HEK293 (cell line): ENCODE data around the gene PTPRK.

Source experiments
- CTCF ChIA-PET: fragments of 350-600 bp; formaldehyde crosslinking; extraction: SDS; loops from one replicate; lab custom pipeline; 2021; ENCODE audit warnings: antibody characterized with exemption; lab: Yijun Ruan, JAX
- POLR2A ChIA-PET: fragments of 300-600 bp; formaldehyde crosslinking; extraction: SDS; loops from one replicate; lab custom pipeline; 2020; ENCODE audit warnings: antibody characterized with exemption, inconsistent platforms; lab: Yijun Ruan, JAX
- H3K27ac ChIP-seq: fragments of 200-500 bp; sonication (Bioruptor generic); 2 replicates; pipeline ENCODE4 v1.5.1; 2014; ENCODE audit warnings: low read depth, low read length, control low read depth, inconsistent platforms; ENCODE audit errors: extremely low read depth
- H3K36me3 ChIP-seq, 2 experiments: fragments of 200-500 bp in 1 of 2; sonication (Bioruptor generic) in 1 of 2; 1 replicate in 1 of 2; 2 replicates in 1 of 2; pipeline ENCODE4 v1.5.1; 2014 to 2017; ENCODE audit warnings: inconsistent platforms in 2 of 2, low read length in 2 of 2; ENCODE audit not compliant: control insufficient read depth in 2 of 2, insufficient read depth in 1 of 2
- H3K4me1 ChIP-seq: fragments of 200-500 bp; sonication (Bioruptor generic); 2 replicates; pipeline ENCODE4 v1.5.1; 2014; ENCODE audit warnings: mild to moderate bottlenecking, low read length, inconsistent platforms; ENCODE audit not compliant: control insufficient read depth, insufficient read depth
- H3K4me3 ChIP-seq: 2 replicates; pipeline ENCODE4 v1.5.1; 2011; ENCODE audit warnings: low read depth, mild to moderate bottlenecking, control low read depth, low read length, moderate library complexity
- H3K9me3 ChIP-seq: fragments of 200-500 bp; sonication (Bioruptor generic); 2 replicates; pipeline ENCODE4 v1.5.1; 2014; ENCODE audit warnings: low read depth, low read length, inconsistent platforms; ENCODE audit not compliant: control insufficient read depth, insufficient read depth
- GLI2 ChIP-seq: fragments of 450-650 bp; formaldehyde crosslinking; IDR thresholded peaks from 2 replicates; pipeline ENCODE4; 2017; ENCODE audit warnings: missing biosample characterization, missing genetic modification characterization, low read depth, borderline replicate concordance
- KLF8 ChIP-seq: fragments of 450-650 bp; formaldehyde crosslinking; IDR thresholded peaks from 2 replicates; pipeline ENCODE4 v1.5.1; 2016; ENCODE audit warnings: missing biosample characterization, missing genetic modification characterization
- OSR2 ChIP-seq: fragments of 450-650 bp; formaldehyde crosslinking; IDR thresholded peaks from 2 replicates; pipeline ENCODE4 v1.5.1; 2016; ENCODE audit warnings: missing biosample characterization, missing genetic modification characterization
- OVOL3 ChIP-seq: fragments of 450-650 bp; formaldehyde crosslinking; IDR thresholded peaks from 2 replicates; pipeline ENCODE4 v1.5.1; 2016; ENCODE audit warnings: missing biosample characterization, missing genetic modification characterization
- PRDM1 ChIP-seq: fragments of 450-650 bp; formaldehyde crosslinking; IDR thresholded peaks from 2 replicates; pipeline ENCODE4; 2016; ENCODE audit warnings: missing biosample characterization, missing genetic modification characterization
- SALL2 ChIP-seq: fragments of 450-650 bp; formaldehyde crosslinking; IDR thresholded peaks from 2 replicates; pipeline ENCODE4 v1.5.0; 2017; ENCODE audit warnings: missing biosample characterization, mild to moderate bottlenecking, missing genetic modification characterization, borderline replicate concordance
- YY2 ChIP-seq: fragments of 450-650 bp; formaldehyde crosslinking; IDR thresholded peaks from 2 replicates; pipeline ENCODE4 v1.5.1; 2016; ENCODE audit warnings: missing biosample characterization, missing genetic modification characterization
- ZBTB20 ChIP-seq: fragments of 450-650 bp; formaldehyde crosslinking; IDR thresholded peaks from 2 replicates; pipeline ENCODE4 v1.5.1; 2016; ENCODE audit warnings: missing biosample characterization, missing genetic modification characterization
- ZNF184 ChIP-seq: fragments of 450-650 bp; IDR thresholded peaks from 2 replicates; pipeline ENCODE4 v1.5.1; 2018; ENCODE audit warnings: missing biosample characterization, mild to moderate bottlenecking, missing genetic modification characterization
- ZNF366 ChIP-seq: fragments of 450-650 bp; formaldehyde crosslinking; conservative IDR thresholded peaks from 2 replicates; pipeline ENCODE4 v1.5.1; 2016; ENCODE audit warnings: missing biosample characterization, missing genetic modification characterization
- ZNF629 ChIP-seq: fragments of 450-650 bp; formaldehyde crosslinking; IDR thresholded peaks from 2 replicates; pipeline ENCODE4 v1.5.1; 2017; ENCODE audit warnings: missing biosample characterization, missing genetic modification characterization
- ZNF747 ChIP-seq: fragments of 450-650 bp; formaldehyde crosslinking; IDR thresholded peaks from 2 replicates; pipeline ENCODE4 v1.5.1; 2016; ENCODE audit warnings: missing biosample characterization, missing genetic modification characterization
- TF ChIP-seq, protein P1 (sequence below): fragments of 450-650 bp; formaldehyde crosslinking; IDR thresholded peaks from 2 replicates; pipeline ENCODE4 v1.5.1; 2017; ENCODE audit warnings: missing biosample characterization, missing genetic modification characterization
- TF ChIP-seq, protein P2 (sequence below): fragments of 450-650 bp; formaldehyde crosslinking; IDR thresholded peaks from 2 replicates; pipeline ENCODE4 v1.5.1; 2016; ENCODE audit warnings: missing biosample characterization, missing genetic modification characterization
- TF ChIP-seq, protein P3 (sequence below): fragments of 450-650 bp; formaldehyde crosslinking; IDR thresholded peaks from 2 replicates; pipeline ENCODE4 v1.5.1; 2016; ENCODE audit warnings: missing biosample characterization, missing genetic modification characterization
- TF ChIP-seq, protein P4 (sequence below): fragments of 450-650 bp; formaldehyde crosslinking; IDR thresholded peaks from 2 replicates; pipeline ENCODE4 v1.5.1; 2016; ENCODE audit warnings: missing biosample characterization, missing genetic modification characterization
- TF ChIP-seq, protein P5 (sequence below): fragments of 450-650 bp; formaldehyde crosslinking; IDR thresholded peaks from 2 replicates; pipeline ENCODE4 v1.5.1; 2016; ENCODE audit warnings: missing biosample characterization, missing genetic modification characterization
- TF ChIP-seq, protein P6 (sequence below): fragments of 450-650 bp; formaldehyde crosslinking; optimal IDR thresholded peaks from 2 replicates; pipeline ENCODE3; 2016; ENCODE audit warnings: missing biosample characterization, mild to moderate bottlenecking, missing genetic modification characterization

PTPRK gene

GRCh38 chr6:128508588-128509296 is 11.7 kb downstream of the PTPRK start (continued):
- TF ChIP-seq, protein P1, sequence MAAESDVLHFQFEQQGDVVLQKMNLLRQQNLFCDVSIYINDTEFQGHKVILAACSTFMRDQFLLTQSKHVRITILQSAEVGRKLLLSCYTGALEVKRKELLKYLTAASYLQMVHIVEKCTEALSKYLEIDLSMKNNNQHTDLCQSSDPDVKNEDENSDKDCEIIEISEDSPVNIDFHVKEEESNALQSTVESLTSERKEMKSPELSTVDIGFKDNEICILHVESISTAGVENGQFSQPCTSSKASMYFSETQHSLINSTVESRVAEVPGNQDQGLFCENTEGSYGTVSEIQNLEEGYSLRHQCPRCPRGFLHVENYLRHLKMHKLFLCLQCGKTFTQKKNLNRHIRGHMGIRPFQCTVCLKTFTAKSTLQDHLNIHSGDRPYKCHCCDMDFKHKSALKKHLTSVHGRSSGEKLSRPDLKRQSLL (tag by site-specific recombination): no peak
- peak; percentile 74 for TF ChIP-seq ZNF629
- peak; percentile 46 for TF ChIP-seq PRDM1 (tag by site-specific recombination)
- TF ChIP-seq OSR2 (tag by site-specific recombination): peak; percentile 76; the same call in 1 of the 2 replicates
- no peak for TF ChIP-seq YY2
- TF ChIP-seq KLF8: peak; percentile 65
- TF ChIP-seq, protein P2, sequence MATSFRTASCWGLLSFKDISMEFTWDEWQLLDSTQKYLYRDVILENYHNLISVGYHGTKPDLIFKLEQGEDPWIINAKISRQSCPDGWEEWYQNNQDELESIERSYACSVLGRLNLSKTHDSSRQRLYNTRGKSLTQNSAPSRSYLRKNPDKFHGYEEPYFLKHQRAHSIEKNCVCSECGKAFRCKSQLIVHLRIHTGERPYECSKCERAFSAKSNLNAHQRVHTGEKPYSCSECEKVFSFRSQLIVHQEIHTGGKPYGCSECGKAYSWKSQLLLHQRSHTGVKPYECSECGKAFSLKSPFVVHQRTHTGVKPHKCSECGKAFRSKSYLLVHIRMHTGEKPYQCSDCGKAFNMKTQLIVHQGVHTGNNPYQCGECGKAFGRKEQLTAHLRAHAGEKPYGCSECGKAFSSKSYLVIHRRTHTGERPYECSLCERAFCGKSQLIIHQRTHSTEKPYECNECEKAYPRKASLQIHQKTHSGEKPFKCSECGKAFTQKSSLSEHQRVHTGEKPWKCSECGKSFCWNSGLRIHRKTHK: no peak
- TF ChIP-seq OVOL3 (tag by site-specific recombination): no peak
- 0 out of 2 replicates have a peak, but pooled peaks have one; percentile 28 for TF ChIP-seq ZNF366 (tag by site-specific recombination)
- TF ChIP-seq ZNF184: 0 out of 2 replicates have a peak, but pooled peaks have one; percentile 16

- Histone ChIP-seq H3K4me3 (no peak overlapping the region), H3K36me3 (no peaks in the 10 kb centered on the region), H3K4me1 (peaks cover 44% of the 10 kb centered on the region), H3K27ac (peak overlapping the region; percentile 12; the same call in 1 of the 2 replicates), H3K9me3 (no peaks in the 10 kb centered on the region)
- ChIA-PET POLR2A (interaction anchor here (1.2 kb wide), 1 partner anchor 10 kb away, joined by 3 read pairs; no protein-coding TSS in a partner anchor), CTCF (interaction anchor here (0.9 kb wide), 1 partner anchor 24 kb away, joined by 4 read pairs; no protein-coding TSS in a partner anchor)
- TF ChIP-seq GLI2 (tag by site-specific recombination) (no peak), ZBTB20 (tag by site-specific recombination) (peak; percentile 42), SALL2 (tag by site-specific recombination) (no peak), ZNF184 (no peak), ZNF747 (tag by site-specific recombination) (no peak)
- TF ChIP-seq, protein P3, sequence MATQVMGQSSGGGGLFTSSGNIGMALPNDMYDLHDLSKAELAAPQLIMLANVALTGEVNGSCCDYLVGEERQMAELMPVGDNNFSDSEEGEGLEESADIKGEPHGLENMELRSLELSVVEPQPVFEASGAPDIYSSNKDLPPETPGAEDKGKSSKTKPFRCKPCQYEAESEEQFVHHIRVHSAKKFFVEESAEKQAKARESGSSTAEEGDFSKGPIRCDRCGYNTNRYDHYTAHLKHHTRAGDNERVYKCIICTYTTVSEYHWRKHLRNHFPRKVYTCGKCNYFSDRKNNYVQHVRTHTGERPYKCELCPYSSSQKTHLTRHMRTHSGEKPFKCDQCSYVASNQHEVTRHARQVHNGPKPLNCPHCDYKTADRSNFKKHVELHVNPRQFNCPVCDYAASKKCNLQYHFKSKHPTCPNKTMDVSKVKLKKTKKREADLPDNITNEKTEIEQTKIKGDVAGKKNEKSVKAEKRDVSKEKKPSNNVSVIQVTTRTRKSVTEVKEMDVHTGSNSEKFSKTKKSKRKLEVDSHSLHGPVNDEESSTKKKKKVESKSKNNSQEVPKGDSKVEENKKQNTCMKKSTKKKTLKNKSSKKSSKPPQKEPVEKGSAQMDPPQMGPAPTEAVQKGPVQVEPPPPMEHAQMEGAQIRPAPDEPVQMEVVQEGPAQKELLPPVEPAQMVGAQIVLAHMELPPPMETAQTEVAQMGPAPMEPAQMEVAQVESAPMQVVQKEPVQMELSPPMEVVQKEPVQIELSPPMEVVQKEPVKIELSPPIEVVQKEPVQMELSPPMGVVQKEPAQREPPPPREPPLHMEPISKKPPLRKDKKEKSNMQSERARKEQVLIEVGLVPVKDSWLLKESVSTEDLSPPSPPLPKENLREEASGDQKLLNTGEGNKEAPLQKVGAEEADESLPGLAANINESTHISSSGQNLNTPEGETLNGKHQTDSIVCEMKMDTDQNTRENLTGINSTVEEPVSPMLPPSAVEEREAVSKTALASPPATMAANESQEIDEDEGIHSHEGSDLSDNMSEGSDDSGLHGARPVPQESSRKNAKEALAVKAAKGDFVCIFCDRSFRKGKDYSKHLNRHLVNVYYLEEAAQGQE (tag by site-specific recombination): no peak
- TF ChIP-seq, protein P4, sequence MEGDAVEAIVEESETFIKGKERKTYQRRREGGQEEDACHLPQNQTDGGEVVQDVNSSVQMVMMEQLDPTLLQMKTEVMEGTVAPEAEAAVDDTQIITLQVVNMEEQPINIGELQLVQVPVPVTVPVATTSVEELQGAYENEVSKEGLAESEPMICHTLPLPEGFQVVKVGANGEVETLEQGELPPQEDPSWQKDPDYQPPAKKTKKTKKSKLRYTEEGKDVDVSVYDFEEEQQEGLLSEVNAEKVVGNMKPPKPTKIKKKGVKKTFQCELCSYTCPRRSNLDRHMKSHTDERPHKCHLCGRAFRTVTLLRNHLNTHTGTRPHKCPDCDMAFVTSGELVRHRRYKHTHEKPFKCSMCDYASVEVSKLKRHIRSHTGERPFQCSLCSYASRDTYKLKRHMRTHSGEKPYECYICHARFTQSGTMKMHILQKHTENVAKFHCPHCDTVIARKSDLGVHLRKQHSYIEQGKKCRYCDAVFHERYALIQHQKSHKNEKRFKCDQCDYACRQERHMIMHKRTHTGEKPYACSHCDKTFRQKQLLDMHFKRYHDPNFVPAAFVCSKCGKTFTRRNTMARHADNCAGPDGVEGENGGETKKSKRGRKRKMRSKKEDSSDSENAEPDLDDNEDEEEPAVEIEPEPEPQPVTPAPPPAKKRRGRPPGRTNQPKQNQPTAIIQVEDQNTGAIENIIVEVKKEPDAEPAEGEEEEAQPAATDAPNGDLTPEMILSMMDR (tag by site-specific recombination): no peak
- TF ChIP-seq, protein P5, sequence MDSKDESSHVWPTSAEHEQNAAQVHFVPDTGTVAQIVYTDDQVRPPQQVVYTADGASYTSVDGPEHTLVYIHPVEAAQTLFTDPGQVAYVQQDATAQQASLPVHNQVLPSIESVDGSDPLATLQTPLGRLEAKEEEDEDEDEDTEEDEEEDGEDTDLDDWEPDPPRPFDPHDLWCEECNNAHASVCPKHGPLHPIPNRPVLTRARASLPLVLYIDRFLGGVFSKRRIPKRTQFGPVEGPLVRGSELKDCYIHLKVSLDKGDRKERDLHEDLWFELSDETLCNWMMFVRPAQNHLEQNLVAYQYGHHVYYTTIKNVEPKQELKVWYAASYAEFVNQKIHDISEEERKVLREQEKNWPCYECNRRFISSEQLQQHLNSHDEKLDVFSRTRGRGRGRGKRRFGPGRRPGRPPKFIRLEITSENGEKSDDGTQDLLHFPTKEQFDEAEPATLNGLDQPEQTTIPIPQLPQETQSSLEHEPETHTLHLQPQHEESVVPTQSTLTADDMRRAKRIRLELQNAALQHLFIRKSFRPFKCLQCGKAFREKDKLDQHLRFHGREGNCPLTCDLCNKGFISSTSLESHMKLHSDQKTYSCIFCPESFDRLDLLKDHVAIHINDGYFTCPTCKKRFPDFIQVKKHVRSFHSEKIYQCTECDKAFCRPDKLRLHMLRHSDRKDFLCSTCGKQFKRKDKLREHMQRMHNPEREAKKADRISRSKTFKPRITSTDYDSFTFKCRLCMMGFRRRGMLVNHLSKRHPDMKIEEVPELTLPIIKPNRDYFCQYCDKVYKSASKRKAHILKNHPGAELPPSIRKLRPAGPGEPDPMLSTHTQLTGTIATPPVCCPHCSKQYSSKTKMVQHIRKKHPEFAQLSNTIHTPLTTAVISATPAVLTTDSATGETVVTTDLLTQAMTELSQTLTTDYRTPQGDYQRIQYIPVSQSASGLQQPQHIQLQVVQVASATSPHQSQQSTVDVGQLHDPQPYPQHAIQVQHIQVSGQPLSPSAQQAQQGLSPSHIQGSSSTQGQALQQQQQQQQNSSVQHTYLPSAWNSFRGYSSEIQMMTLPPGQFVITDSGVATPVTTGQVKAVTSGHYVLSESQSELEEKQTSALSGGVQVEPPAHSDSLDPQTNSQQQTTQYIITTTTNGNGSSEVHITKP (tag by site-specific recombination): peak; percentile 35; the same call in 1 of the 2 replicates
- TF ChIP-seq, protein P6, sequence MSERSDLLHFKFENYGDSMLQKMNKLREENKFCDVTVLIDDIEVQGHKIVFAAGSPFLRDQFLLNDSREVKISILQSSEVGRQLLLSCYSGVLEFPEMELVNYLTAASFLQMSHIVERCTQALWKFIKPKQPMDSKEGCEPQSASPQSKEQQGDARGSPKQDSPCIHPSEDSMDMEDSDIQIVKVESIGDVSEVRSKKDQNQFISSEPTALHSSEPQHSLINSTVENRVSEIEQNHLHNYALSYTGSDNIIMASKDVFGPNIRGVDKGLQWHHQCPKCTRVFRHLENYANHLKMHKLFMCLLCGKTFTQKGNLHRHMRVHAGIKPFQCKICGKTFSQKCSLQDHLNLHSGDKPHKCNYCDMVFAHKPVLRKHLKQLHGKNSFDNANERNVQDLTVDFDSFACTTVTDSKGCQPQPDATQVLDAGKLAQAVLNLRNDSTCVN (tag by site-specific recombination): no peak
These were observed 12.8 kb downstream of the PTPRK start for GRCh38 chr6:128507337-128508310.
